H9 (cell line): Measurements from ENCODE around the gene VKORC1. TPM values are rescaled to one million over a fixed set of nuclear protein-coding genes. Genes with fewer than 3 reads are reported as not detected.

Source experiments
- DNase-seq: peaks from one replicate; pipeline ENCODE4 v3.0.0-alpha.2; 2017
- H2AFZ ChIP-seq: one replicate; pipeline ENCODE4 v1.6.1; 2013; ENCODE audit warnings: mild to moderate bottlenecking, low read length, control low read depth, moderate library complexity
- H2AK5ac ChIP-seq: 2 replicates; pipeline ENCODE4 v1.6.1; 2013; ENCODE audit warnings: low read length, control low read depth, mixed read lengths; ENCODE audit not compliant: insufficient read length
- H2BK120ac ChIP-seq: one replicate; pipeline ENCODE4 v1.6.1; 2013; ENCODE audit warnings: low read depth, mild to moderate bottlenecking, low read length, control low read depth, inconsistent platforms; ENCODE audit not compliant: poor library complexity, severe bottlenecking
- H2BK12ac ChIP-seq: 2 replicates; pipeline ENCODE4 v1.6.1; 2013; ENCODE audit warnings: low read length, control low read depth, mixed read lengths, low read depth; ENCODE audit not compliant: insufficient read length
- H2BK15ac ChIP-seq: 2 replicates; pipeline ENCODE4 v1.6.1; 2013; ENCODE audit warnings: low read depth, low read length, control low read depth
- H2BK20ac ChIP-seq: one replicate; pipeline ENCODE4 v1.6.1; 2013; ENCODE audit warnings: low read depth, mild to moderate bottlenecking, low read length, control low read depth, inconsistent platforms; ENCODE audit not compliant: poor library complexity, severe bottlenecking
- H2BK5ac ChIP-seq: 2 replicates; pipeline ENCODE4 v1.6.1; 2013; ENCODE audit warnings: low read length, control low read depth, mixed read lengths; ENCODE audit not compliant: insufficient read length
- H3K14ac ChIP-seq: 2 replicates; pipeline ENCODE4 v1.6.1; 2013; ENCODE audit warnings: low read length, control low read depth; ENCODE audit not compliant: insufficient read depth
- H3K18ac ChIP-seq: 2 replicates; pipeline ENCODE4 v1.6.1; 2013; ENCODE audit warnings: low read depth, mild to moderate bottlenecking, mixed read lengths, low read length, control low read depth; ENCODE audit not compliant: insufficient read length
- H3K23ac ChIP-seq: 2 replicates; pipeline ENCODE4 v1.6.1; 2013; ENCODE audit warnings: low read length, control low read depth, mixed read lengths, low read depth; ENCODE audit not compliant: insufficient read length
- H3K23me2 ChIP-seq: 2 replicates; pipeline ENCODE4 v1.6.1; 2013; ENCODE audit warnings: low read depth, mild to moderate bottlenecking, mixed read lengths, low read length, control low read depth; ENCODE audit not compliant: insufficient read length, poor library complexity, severe bottlenecking
- H3K27ac ChIP-seq: 2 replicates; pipeline ENCODE4 v1.5.1; 2013; ENCODE audit warnings: low read length, control low read depth, mixed read lengths, low read depth; ENCODE audit not compliant: insufficient read length
- H3K27me3 ChIP-seq: 2 replicates; pipeline ENCODE4 v1.6.1; 2013; ENCODE audit warnings: low read length, control low read depth, inconsistent platforms; ENCODE audit not compliant: insufficient read depth
- H3K4ac ChIP-seq: 2 replicates; pipeline ENCODE4 v1.6.1; 2013; ENCODE audit warnings: low read depth, mild to moderate bottlenecking, control low read depth, inconsistent platforms, low read length, moderate library complexity
- H3K4me1 ChIP-seq: 2 replicates; pipeline ENCODE4 v1.6.1; 2013; ENCODE audit warnings: low read length, control low read depth, inconsistent platforms; ENCODE audit not compliant: insufficient read depth
- H3K4me2 ChIP-seq: 2 replicates; pipeline ENCODE4 v1.6.1; 2013; ENCODE audit warnings: low read length, control low read depth, mixed read lengths; ENCODE audit not compliant: insufficient read length, insufficient read depth
- H3K56ac ChIP-seq: 2 replicates; pipeline ENCODE4 v1.6.1; 2013; ENCODE audit warnings: low read depth, mild to moderate bottlenecking, mixed read lengths, low read length, control low read depth; ENCODE audit not compliant: insufficient read length
- H3K79me1 ChIP-seq: 2 replicates; pipeline ENCODE4 v1.6.1; 2013; ENCODE audit warnings: low read depth, mild to moderate bottlenecking, moderate library complexity, low read length, control low read depth, inconsistent platforms; ENCODE audit not compliant: insufficient read depth, poor library complexity, severe bottlenecking
- H3K79me2 ChIP-seq: 2 replicates; pipeline ENCODE4 v1.6.1; 2013; ENCODE audit warnings: low read length, control low read depth, inconsistent platforms; ENCODE audit not compliant: insufficient read depth
- H3K9ac ChIP-seq: 2 replicates; pipeline ENCODE4 v1.6.1; 2013; ENCODE audit warnings: low read length, control low read depth, mixed read lengths; ENCODE audit not compliant: insufficient read length; ENCODE audit errors: extremely low read depth
- H3K9me3 ChIP-seq: one replicate; pipeline ENCODE4 v1.6.1; 2013; ENCODE audit warnings: low read depth, low read length, inconsistent platforms; ENCODE audit not compliant: control insufficient read depth
- H3T11ph ChIP-seq: one replicate; pipeline ENCODE4 v1.6.1; 2013; ENCODE audit warnings: mild to moderate bottlenecking, low read length, control low read depth, inconsistent platforms
- H4K20me1 ChIP-seq: one replicate; pipeline ENCODE4 v1.6.1; 2013; ENCODE audit not compliant: control insufficient read depth, insufficient read length, insufficient read depth
- H4K5ac ChIP-seq: 2 replicates; pipeline ENCODE4 v1.6.1; 2013; ENCODE audit warnings: low read depth, mild to moderate bottlenecking, mixed read lengths, low read length, control low read depth; ENCODE audit not compliant: insufficient read length
- H4K8ac ChIP-seq: replicated peaks from 2 replicates; pipeline ENCODE4 v1.6.1; 2013; ENCODE audit warnings: low read length, control low read depth, mixed read lengths, low read depth; ENCODE audit not compliant: insufficient read length
- H4K91ac ChIP-seq: 2 replicates; pipeline ENCODE4 v1.6.1; 2013; ENCODE audit warnings: low read depth, mild to moderate bottlenecking, moderate library complexity, mixed read lengths, low read length, control low read depth; ENCODE audit not compliant: insufficient read length
- H3K27ac Mint-ChIP-seq, 3 experiments: 2 replicates in 2 of 3; 3 replicates in 1 of 3; pipeline ENCODE4 v1.8.0; 2020 to 2021; ENCODE audit warnings: mixed read lengths in 3 of 3, mild to moderate bottlenecking in 1 of 3, moderate library complexity in 1 of 3
- H3K27me3 Mint-ChIP-seq: 2 replicates; pipeline ENCODE4 v1.8.0; 2021; ENCODE audit warnings: low read depth, mild to moderate bottlenecking, moderate library complexity, mixed read lengths
- H3K36me3 Mint-ChIP-seq, 3 experiments: 2 replicates in 2 of 3; 3 replicates in 1 of 3; pipeline ENCODE4 v1.8.0; 2020 to 2021; ENCODE audit warnings: low read depth in 3 of 3, mixed read lengths in 3 of 3; ENCODE audit not compliant: insufficient read depth in 1 of 3
- H3K4me1 Mint-ChIP-seq, 2 experiments: 2 replicates each; pipeline ENCODE4 v1.8.0; 2020; ENCODE audit warnings: mixed read lengths in 2 of 2
- H3K4me3 Mint-ChIP-seq, 2 experiments: 2 replicates in 1 of 2; 3 replicates in 1 of 2; pipeline ENCODE4 v1.8.0; 2020 to 2021; ENCODE audit warnings: mild to moderate bottlenecking in 2 of 2, mixed read lengths in 2 of 2, moderate library complexity in 1 of 2
- H3K9me3 Mint-ChIP-seq, 2 experiments: 2 replicates in 1 of 2; 3 replicates in 1 of 2; pipeline ENCODE4 v1.8.0; 2020; ENCODE audit warnings: mild to moderate bottlenecking in 2 of 2, mixed read lengths in 2 of 2, moderate library complexity in 1 of 2
- CTCF ChIP-seq: fragments of 200-600 bp; sonication (generic); conservative IDR thresholded peaks from 3 replicates; pipeline ENCODE4 v1.8.0; 2021; ENCODE audit warnings: antibody characterized with exemption, mild to moderate bottlenecking
- WGBS: extraction: QIAGEN DNeasy Blood & Tissue Kit; methylation state at CpG from one replicate; pipeline ENCODE4 v1.1.7; 2013; ENCODE audit warnings: missing lambda C conversion rate, low lambda C conversion rate, mixed read lengths; ENCODE audit not compliant: insufficient read length; ENCODE audit errors: extremely low coverage; 5-methylcytosine and 5-hydroxymethylcytosine counted together
- total RNA-seq: library from RNA; stranded (reverse); gene quantifications from 2 replicates; pipeline ENCODE4 v1.2.1, GENCODE V29; 2021

VKORC1 gene
- total RNA-seq, 1 experiment from 2014 or later, result 93.9 TPM

- Mint-ChIP-seq H3K9me3 (no peaks in the 10 kb centered on the region), H3K27me3 (no peaks in the 10 kb centered on the region), H3K27ac (peak overlapping the region in 1 of 3 experiments; percentile 53; a peak in 1 of 7 replicates), H3K4me3 (no peak overlapping the region), H3K36me3 (peaks cover 29 to 52% (median 47%) of the 10 kb centered on the region in 3 experiments), H3K4me1 (peaks cover 30 to 33% of the 10 kb centered on the region in 2 experiments)
- no peak overlapping the region for H3K27ac ChIP-seq
- H3K4me2 ChIP-seq, result no peak overlapping the region
- no peak for DNase-seq
- WGBS, result no CpG with 5 or more reads among the region's 14 CpGs
- no peak overlapping the region for H3K23ac ChIP-seq
- no peak overlapping the region for H2BK5ac ChIP-seq
- peaks cover 4% of the 10 kb centered on the region; the same call in 1 of the 2 replicates for H3K79me2 ChIP-seq
- H3K9me3 ChIP-seq, result no peaks in the 10 kb centered on the region
- no peak overlapping the region for H2BK20ac ChIP-seq
- H2BK12ac ChIP-seq, result no peak overlapping the region
- H3K9ac ChIP-seq, result no peak overlapping the region
- TF ChIP-seq CTCF, result no peak
- H2AK5ac ChIP-seq, result no peak overlapping the region
- H3K79me1 ChIP-seq, result peaks cover 5% of the 10 kb centered on the region
- no peak overlapping the region for H4K8ac ChIP-seq
- H3K27me3 ChIP-seq, result no peaks in the 10 kb centered on the region
- no peak overlapping the region for H2BK15ac ChIP-seq
- no peak overlapping the region for H3T11ph ChIP-seq
- no peak overlapping the region for H2BK120ac ChIP-seq
- H3K14ac ChIP-seq, result no peak overlapping the region; the same call in 1 of the 2 replicates
- no peak overlapping the region for H4K91ac ChIP-seq
- H3K23me2 ChIP-seq, result peaks cover 4% of the 10 kb centered on the region
- peaks cover 11% of the 10 kb centered on the region; the same call in 1 of the 2 replicates for H3K4me1 ChIP-seq
- H3K56ac ChIP-seq, result no peak overlapping the region
- H4K20me1 ChIP-seq, result no peaks in the 10 kb centered on the region
- H2AFZ ChIP-seq, result no peak overlapping the region
- H3K18ac ChIP-seq, result no peak overlapping the region
- no peak overlapping the region for H4K5ac ChIP-seq
- no peak overlapping the region for H3K4ac ChIP-seq
These were observed 34.3 kb upstream of the VKORC1 start for GRCh38 chr16:31128711-31129567.
